Skin epidermis (tissue), 12 donors: ENCODE data around the gene SULT2B1.
"Not testable (repeated sequence)": the region's sequence is repeated elsewhere in the genome, so short reads cannot be mapped to it uniquely, and the experiment has no call there.

ENCODE experiments used
- H3K27ac ChIP-seq, 21 experiments: fragments of 200-600 bp; sonication (generic) in 11 of 21; one replicate each; pipeline ENCODE4 v1.5.0; 2020; ENCODE audit warnings: mild to moderate bottlenecking in 3 of 21, inconsistent platforms in 2 of 21, moderate library complexity in 2 of 21
- H3K4me3 ChIP-seq, 7 experiments: fragments of 200-600 bp; sonication (generic) in 2 of 7; one replicate each; pipeline ENCODE4 v1.5.0; 2020; ENCODE audit warnings: inconsistent platforms in 2 of 7, mild to moderate bottlenecking in 2 of 7, moderate library complexity in 1 of 7

SULT2B1 gene

DNA sequence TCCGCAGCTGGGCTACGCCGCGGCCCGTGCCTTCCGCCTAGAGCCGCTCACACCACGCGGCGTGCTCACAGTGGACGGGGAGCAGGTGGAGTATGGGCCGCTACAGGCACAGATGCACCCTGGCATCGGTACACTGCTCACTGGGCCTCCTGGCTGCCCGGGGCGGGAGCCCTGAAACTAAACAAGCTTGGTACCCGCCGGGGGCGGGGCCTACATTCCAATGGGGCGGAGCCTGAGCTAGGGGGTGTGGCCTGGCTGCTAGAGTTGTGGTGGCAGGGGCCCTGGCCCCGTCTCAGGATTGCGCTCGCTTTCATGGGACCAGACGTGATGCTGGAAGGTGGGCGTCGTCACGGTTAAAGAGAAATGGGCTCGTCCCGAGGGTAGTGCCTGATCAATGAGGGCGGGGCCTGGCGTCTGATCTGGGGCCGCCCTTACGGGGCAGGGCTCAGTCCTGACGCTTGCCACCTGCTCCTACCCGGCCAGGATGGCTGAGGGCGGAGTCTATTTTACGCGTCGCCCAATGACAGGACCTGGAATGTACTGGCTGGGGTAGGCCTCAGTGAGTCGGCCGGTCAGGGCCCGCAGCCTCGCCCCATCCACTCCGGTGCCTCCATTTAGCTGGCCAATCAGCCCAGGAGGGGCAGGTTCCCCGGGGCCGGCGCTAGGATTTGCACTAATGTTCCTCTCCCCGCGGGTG, 77.8 kb downstream of the SULT2B1 start:
- no peak overlapping the region for H3K4me3 ChIP-seq
- H3K27ac ChIP-seq: peak overlapping the region in 5 of 21 experiments; percentile 19 to 51 (median 34)

DNA sequence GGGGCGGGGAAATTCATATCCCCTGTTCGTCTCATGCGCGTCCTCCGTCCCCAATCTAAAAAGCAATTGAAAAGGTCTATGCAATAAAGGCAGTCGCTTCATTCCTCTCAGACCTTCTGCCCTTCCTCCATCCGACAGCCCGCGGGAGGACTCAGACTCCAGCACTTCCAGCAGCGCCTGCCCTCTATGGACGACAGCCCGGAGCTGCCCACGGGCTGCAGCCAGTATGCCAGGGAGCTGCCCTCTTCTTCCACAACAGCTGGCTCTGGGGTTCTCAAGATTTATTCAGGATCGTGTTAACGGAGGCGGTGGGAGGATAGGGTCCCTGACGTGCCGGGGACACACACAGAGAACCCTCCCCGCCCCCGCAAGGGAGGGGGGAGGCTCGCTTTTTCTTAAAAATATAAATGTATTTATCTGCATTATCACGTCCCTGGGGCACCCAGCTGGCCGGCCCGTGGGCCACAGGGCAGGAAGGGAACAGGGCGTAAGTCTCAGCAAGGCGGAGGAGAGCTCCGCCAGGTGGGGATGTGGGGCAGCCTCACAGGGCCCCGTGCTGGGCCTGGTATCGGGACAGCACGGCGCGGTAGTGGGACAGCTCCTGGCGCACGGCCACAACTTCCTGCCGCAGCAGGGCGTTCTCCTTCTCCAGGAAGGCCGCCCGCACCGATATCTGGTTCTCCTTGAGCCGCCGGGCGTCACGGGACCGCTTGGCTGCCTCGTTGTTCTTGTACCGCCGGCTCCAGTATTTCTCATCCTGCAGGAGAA, 78.5 kb downstream of the SULT2B1 start:
- H3K4me3 ChIP-seq: no peak overlapping the region
- peak overlapping the region in 14 of 21 experiments; percentile 0 to 56 (median 38) for H3K27ac ChIP-seq

DNA sequence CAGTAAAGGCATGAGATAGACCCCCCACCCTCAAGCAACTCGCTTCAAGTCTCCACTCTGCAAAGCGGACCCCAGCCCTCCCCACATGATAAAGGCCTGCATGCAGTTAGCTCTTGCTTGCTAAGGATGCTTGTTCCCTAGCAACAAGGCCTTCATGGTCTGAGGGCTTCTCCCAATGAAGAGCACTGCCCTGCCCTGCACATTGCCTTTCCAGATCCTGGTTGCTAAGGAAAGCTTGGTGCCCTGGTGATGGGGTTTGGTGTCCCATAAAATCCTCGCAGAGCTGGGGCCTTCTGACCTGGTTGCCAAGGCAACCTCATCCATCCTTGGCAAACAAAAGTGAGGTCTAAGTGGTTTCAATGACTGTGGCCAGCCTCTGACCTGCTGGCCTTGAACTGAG, 79.3 kb downstream of the SULT2B1 start:
- H3K4me3 ChIP-seq: no peak overlapping the region
- peak overlapping the region in 10 of 21 experiments; percentile 0 to 56 (median 36) for H3K27ac ChIP-seq

- H3K27ac ChIP-seq: peak overlapping the region in 14 of 21 experiments; percentile 16 to 98 (median 94)
- not testable (repeated sequence) for H3K4me3 ChIP-seq
Measured at GRCh38 chr19:48632286-48632685, 80.3 kb downstream of the SULT2B1 start.

DNA sequence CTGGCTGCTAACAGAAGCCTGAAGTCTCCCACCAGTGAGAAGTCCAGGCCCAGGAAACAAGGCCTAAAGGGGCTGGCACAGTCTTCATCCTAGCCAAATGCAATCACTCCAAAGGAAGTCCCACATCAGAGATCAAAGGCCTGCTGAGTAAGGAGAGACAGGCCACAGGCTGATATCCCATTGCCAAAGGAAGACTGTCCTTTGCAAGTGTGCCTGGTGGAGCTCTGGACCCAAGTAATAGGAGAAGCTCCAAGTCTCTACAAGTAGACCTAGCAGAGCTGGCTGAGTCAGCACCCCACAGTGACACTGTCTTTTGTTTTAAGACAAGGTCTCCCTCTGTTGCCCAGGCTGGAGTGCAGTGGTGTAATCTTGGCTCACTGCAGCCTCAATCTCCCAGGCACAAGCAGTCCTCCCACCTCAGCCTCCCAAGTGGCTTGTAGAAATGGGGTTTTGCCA, 80.7 kb downstream of the SULT2B1 start:
- no peak overlapping the region for H3K4me3 ChIP-seq
- H3K27ac ChIP-seq: peak overlapping the region in 19 of 21 experiments; percentile 16 to 98 (median 95)

DNA sequence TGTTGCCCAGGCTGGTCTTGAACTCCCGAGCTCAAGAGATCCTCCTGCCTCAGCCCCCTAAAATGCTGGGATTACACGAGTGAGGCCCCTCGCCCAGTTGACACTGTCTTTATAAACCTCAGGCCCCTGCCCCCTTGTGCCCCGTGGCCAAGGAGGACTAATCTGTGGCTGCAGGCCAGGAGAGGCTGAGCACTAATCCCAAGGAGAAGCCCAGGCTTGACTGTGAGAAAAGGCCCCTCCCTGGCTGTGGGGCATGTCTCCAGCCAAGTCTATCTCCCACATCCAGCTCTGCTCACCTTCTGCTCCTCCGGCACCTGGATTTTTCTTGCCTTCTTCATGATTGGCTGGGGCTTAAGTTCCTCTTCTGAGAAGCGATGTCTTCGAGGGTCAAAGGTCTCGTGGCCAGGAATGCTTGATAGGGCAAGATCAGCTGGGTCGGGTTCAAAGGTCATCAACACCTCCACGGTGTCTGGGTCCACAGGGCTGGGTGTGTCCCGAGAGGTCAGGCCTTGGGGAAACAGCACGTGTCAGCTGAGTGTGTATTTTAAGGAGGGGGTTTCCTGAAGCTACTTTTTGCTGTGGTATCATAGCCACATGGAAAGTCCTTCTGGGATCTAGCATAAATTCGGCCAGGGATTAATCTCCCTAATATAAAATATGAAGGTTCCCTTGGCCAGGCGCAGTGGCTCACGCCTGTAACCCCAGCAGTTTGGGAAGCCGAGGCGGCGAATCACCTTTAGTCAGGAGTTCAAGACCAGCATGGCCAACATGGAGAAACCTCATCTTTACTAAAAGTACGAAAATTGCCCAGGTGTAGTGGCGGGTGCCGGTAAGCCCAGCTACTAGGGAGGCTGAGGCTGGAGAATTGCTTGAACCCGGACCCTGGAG, 81.4 kb downstream of the SULT2B1 start:
- peak overlapping the region in 20 of 21 experiments; percentile 50 to 98 (median 95) for H3K27ac ChIP-seq
- peak overlapping the region in 4 of 7 experiments; percentile 54 to 87 (median 70) for H3K4me3 ChIP-seq

GRCh38 chr19:48634036-48634342, 82.0 kb downstream of the SULT2B1 start:
- Histone ChIP-seq H3K4me3 (peak overlapping the region in 6 of 7 experiments; percentile 4 to 87 (median 62)), H3K27ac (peak overlapping the region in 20 of 21 experiments; percentile 50 to 98 (median 95))

DNA sequence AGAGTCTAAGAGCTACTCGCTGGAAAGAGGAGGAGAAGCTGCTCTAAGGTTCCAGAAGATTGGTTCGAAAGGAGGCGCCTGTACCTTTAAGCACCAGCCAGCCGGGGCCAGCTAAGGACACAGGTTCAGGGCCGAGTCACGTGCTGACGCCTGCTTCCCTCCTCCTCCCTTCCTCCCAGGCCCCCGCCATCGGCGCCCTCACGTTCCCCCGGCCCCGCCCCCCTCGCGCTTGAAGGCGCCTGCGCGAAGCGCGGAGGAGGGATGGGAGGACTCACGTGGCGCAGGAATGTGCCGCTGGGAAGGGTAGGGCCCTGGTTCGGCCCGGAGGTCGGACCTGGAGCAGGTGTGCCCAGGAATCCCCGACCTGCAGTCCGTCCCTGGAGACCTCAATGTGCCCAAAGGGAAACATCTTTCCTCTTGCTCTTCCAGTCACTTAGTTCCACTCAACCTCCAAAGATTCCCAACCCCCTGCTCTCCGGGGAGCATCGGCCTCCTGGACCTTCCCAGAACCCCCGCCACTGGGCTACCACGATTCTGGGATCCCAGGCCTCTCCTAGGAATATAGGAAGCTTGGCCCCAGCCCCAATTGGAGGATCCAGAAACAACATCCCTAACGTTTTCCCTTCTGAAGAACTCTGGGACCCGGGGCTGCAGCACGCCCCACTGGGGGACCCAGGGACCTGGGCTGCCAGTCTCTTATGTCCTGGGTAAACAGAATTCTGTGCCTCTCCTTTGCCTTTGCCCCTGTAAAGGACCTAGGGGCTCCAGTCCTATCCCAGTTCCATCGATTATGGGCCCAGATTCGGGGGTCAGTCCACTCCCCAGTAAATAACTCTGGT, 82.7 kb downstream of the SULT2B1 start:
- Histone ChIP-seq H3K27ac (peak overlapping the region; percentile 48 to 98 (median 95)), H3K4me3 (peak overlapping the region; percentile 54 to 87 (median 71))

- Histone ChIP-seq H3K27ac (peak overlapping the region; percentile 48 to 98 (median 95)), H3K4me3 (peak overlapping the region; percentile 54 to 87 (median 71))
Measured at GRCh38 chr19:48635263-48635965, 83.4 kb downstream of the SULT2B1 start.

DNA sequence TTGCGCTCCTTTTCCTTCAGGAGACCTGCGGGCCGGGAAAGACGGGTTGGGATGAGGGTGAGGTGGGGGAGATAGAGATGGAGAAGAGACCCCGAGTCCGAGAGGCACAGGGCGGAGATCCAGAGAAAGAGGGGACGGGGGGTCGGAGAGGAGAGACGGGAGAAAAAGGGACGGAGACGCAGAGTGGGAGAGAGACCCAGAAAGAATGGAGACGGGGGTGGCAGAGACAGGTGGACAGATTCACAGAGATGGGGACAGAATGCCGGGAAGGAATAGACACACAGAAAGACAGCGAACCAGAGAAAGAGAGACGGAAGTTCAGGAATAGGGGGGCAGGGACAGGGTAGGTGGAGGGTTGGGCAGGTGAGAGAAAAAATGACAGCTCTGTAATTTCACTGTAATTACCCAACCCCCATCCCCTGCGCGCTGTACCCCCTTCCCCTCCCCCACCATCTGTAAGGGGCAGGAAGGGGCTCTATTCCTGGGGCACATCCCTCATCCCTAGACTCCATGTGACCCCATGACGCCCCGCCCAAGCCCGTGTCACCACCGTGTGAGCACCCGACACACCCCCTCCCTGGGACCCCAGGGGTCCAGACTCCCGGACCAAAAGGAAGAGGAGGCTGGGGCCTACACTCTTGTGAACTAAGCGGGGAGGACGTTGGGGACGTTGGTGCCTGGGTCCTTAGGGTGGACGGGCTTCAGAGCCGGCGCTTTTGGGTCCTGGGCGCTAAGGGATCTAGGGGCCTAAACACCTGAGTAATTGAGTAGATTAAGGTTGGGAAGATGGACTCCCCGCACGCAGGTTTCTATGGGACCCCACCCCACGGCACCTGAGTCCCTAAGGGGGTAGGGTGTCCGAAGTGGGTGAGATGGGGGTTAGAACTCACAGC, 84.2 kb downstream of the SULT2B1 start:
- peak overlapping the region; percentile 54 to 87 (median 71) for H3K4me3 ChIP-seq
- peak overlapping the region; percentile 54 to 98 (median 95) for H3K27ac ChIP-seq

DNA sequence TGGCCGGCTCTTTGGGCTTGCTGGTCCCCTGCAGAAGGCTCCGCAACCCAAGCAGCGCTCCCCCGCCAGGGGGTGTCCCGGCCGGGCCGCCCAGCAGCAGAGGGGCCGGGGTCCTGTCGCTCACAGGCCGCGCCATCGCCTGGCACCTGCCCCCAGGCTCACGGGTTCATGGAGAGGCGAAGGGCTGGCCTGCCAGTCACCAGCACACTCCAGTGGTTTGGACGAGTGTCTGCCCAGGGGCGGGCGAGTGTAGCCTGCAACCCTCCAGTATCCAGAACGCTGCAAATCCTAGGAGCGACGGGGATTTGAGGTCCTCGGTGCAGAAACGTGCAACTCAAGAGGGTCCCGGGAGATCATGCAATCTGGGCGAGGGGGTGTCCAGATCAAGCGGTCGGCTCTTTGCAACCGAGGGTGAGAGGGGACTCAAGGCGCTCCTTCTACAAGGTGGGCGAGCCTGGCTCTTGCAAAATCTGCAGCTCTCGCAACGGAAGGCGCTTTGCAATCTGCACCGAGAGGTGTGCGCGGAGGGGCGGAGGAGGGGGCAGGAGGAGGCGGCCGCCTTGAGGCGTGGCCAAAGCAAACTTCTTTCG, 85.0 kb downstream of the SULT2B1 start, which contains the start of gene DBP:
TSS of gene DBP (minus strand) at position 521 of the 590 bp plus-strand sequence. CDS start at position 136, 385 bp downstream.
- H3K27ac ChIP-seq: peak within 1 kb of the TSS; percentile 75 to 98 (median 95)
- H3K4me3 ChIP-seq: peak within 1 kb of the TSS; percentile 54 to 87 (median 71)

DNA sequence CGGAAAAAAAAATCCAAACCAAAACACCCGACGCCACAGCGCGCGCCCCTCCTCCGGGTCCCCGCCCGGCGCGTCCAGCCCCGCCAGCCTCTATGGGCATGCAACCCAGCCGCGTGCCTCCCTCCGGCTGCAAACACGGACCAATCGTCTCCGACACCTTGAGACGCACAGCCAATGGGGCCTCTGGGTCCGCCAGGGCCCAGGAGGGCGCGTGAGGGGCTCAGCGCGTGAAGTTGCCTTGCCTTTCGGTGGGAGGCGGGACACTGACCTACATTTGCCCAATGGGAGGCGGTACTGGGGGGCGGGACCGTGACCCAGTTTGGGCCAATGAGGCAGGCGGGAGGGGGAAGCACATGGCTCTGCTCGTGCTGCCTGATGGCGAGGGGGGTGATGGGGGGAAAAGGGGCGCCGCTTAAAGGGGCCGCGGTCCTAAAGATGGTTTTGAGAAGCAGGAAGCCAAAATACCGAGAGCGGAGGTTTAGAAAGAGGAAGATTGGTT, 85.5 kb downstream of the SULT2B1 start:
- Histone ChIP-seq H3K27ac (peak overlapping the region; percentile 75 to 98 (median 95)), H3K4me3 (peak overlapping the region; percentile 54 to 87 (median 71))

- peak overlapping the region; percentile 75 to 98 (median 95) for H3K27ac ChIP-seq
- peak overlapping the region; percentile 54 to 87 (median 71) for H3K4me3 ChIP-seq
Measured at GRCh38 chr19:48637948-48638830, 86.2 kb downstream of the SULT2B1 start.

GRCh38 chr19:48638831-48639381, 86.9 kb downstream of the SULT2B1 start:
- Histone ChIP-seq H3K4me3 (peak overlapping the region in 4 of 7 experiments; percentile 54 to 87 (median 70)), H3K27ac (peak overlapping the region in 20 of 21 experiments; percentile 81 to 98 (median 96))
